Gastrocnemius medialis (tissue), 4 donors: ENCODE measurements around the gene KCNK17. TPM values are rescaled to one million over a fixed set of nuclear protein-coding genes. Genes with fewer than 3 reads are reported as not detected.

Experiments
- ATAC-seq, 2 donors: fragments of 150-250 bp; one replicate each; pipeline ENCODE4 v1.9.1; 2016
- DNase-seq, 2 donors: peaks; one replicate each; pipeline ENCODE4 v3.0.0-alpha.2; 2019
- H3K27ac ChIP-seq, 4 donors: fragments of 200-600 bp; sonication (generic); 1 replicate in 1 of 4; 2 replicates in 3 of 4; pipeline ENCODE4 v1.5.1; 2016 to 2018; ENCODE audit warnings: mild to moderate bottlenecking in 2 of 4, moderate library complexity in 1 of 4
- H3K27me3 ChIP-seq, 3 donors: fragments of 200-600 bp; sonication (generic) in 2 of 3; 1 replicate in 1 of 3; 2 replicates in 2 of 3; pipeline versions ENCODE4 v1.5.1 to v1.6.0; 2016 to 2019; ENCODE audit warnings: mild to moderate bottlenecking in 1 of 3, moderate library complexity in 1 of 3
- H3K36me3 ChIP-seq, 2 donors: fragments of 200-600 bp; sonication (generic) in 1 of 2; one replicate each; pipeline ENCODE4 v1.5.1; 2017 to 2018
- H3K4me1 ChIP-seq, 2 donors: fragments of 200-600 bp; sonication (generic) in 1 of 2; one replicate each; pipeline ENCODE4 v1.5.1; 2016 to 2017; ENCODE audit warnings: mild to moderate bottlenecking in 2 of 2
- H3K4me3 ChIP-seq, 4 donors: fragments of 200-600 bp; sonication (generic) in 3 of 4; 1 replicate in 1 of 4; 2 replicates in 3 of 4; pipeline ENCODE4 v1.5.1; 2016 to 2019; ENCODE audit warnings: mild to moderate bottlenecking in 2 of 4
- H3K9me3 ChIP-seq, 3 donors: fragments of 200-600 bp; sonication (generic) in 2 of 3; 1 replicate in 1 of 3; 2 replicates in 2 of 3; pipeline ENCODE4 v1.5.1; 2016 to 2019
- CTCF ChIP-seq, 5 experiments: fragments of 450-650 bp in 3 of 5; fragments of 200-600 bp in 2 of 5; sonication (generic) in 2 of 5; IDR thresholded peaks in 4 of 5; conservative IDR thresholded peaks in 1 of 5; 1 replicate in 4 of 5; 2 replicates in 1 of 5; pipeline ENCODE4 v1.5.1; 2016 to 2019; ENCODE audit warnings: antibody characterized with exemption in 5 of 5, mild to moderate bottlenecking in 3 of 5, moderate library complexity in 3 of 5
- POLR2A ChIP-seq, 2 donors: fragments of 450-650 bp; IDR thresholded peaks; one replicate each; pipeline ENCODE4 v1.6.1; 2017; ENCODE audit warnings: antibody characterized with exemption in 2 of 2, mild to moderate bottlenecking in 2 of 2, moderate library complexity in 2 of 2
- in situ Hi-C, 4 donors: fragments of 200-750 bp; cut with MboI; loops; one replicate each; pipeline versions ENCODE4 v1.15.0 to v1.8.0; 2017; ENCODE audit warnings: low sequenced_read_pairs in 4 of 4
- intact Hi-C: fragments of 100-400 bp; cut with DNase I; formaldehyde crosslinking; loops from one replicate; pipeline ENCODE4 v1.15.1; 2023; ENCODE audit warnings: low total_unique reads
- total RNA-seq, 4 donors: library from RNA; depleted of rRNA; stranded (reverse); fragments of >200 nt; gene quantifications; one replicate each; pipeline versions ENCODE4 v1.1.0 to v1.2.3, GENCODE V29; 2016

The KCNK17 gene
- total RNA-seq, 4 donors from 2014 or later = not detected

DNA sequence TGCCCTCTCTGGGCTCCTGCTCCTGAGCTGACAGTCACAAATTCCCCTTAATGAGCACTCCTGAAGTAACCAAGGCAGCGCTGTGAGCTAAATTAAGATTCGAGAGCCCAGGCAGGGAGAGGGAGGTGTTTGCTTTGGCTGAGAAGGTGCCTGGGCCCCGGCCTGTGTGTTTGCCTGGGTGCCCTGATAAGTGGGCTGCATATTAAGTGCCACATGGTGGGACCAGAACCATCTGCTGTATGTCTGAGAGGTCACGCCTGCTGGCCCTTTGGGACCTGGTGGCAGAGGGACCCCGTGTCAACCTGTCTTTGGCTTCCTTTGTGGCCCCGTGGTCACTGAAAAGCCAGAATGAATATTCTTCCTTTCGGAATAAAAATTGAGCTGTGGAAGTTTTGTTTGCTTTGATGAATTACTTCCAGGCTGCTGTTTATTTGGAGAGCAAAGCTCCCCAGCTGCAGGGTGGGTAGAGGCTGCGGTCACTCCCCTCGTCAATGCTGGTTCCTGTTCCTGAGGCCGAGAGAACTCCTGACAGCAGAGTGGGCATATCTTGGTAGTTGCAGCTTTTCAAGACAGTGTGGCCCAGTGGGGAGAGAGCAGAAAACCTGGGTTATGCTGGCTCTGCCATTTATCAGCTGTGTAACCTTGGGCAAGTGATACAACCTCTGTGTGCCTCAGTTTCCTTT, 25.8 kb upstream of the KCNK17 start:
- in situ Hi-C loops (no loop called here), intact Hi-C loops (no loop called here)
- Histone ChIP-seq H3K9me3 (no peaks in the 10 kb centered on the region), H3K4me1 (no peaks in the 10 kb centered on the region), H3K4me3 (no peak overlapping the region), H3K27ac (no peak overlapping the region), H3K27me3 (no peaks in the 10 kb centered on the region), H3K36me3 (no peaks in the 10 kb centered on the region)
- TF ChIP-seq CTCF (IDR thresholded peaks at IDR 0.05 in 4 of 5, conservative IDR thresholded peaks at IDR 0.05 in 1 of 5) = no peak
- TF ChIP-seq POLR2A (IDR thresholded peaks at IDR 0.05) = no peak
- DNase-seq (no peak), ATAC-seq (no peak)

DNA sequence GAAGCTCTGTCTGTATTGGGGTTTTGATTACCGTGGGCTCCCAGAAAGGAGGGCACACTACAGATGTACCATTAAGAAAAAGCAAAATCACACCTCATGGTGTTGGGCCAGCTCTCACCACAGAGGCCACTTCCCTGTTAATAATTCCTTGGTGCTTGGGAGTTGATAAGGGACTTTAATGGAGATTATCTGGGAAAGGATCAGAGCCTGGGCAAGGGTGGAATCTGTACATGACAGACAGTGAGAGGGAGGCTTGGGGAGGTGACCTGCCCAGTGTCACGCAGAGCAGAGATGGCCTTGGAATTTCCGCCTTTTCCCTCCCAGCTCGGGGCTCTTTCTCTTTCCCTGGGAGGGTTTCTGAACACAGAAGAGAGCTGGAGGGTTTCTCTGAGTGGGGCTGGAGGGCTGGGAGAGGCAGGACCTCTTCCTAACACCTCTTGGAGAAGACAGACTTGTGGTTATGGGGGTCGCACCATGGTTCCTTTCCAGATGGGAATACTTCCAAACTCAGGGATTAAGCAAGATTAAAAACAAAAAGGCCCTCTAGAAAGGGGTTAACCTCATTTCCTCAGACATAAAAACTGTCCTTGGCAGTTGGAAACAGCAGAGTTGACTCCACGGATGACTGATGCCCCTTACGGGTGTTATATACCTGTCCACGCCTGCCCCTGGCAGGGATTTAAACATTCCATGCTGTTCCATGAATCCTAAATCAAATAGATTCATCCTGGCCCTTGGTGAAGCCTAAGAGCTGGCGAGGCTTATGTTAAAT, 25.1 kb upstream of the KCNK17 start:
- Histone ChIP-seq H3K27me3 (no peaks in the 10 kb centered on the region), H3K36me3 (no peaks in the 10 kb centered on the region), H3K9me3 (no peaks in the 10 kb centered on the region), H3K27ac (no peak overlapping the region), H3K4me1 (no peaks in the 10 kb centered on the region), H3K4me3 (no peak overlapping the region)
- DNase-seq = no peak
- no peak for TF ChIP-seq CTCF (IDR thresholded peaks at IDR 0.05 in 4 of 5, conservative IDR thresholded peaks at IDR 0.05 in 1 of 5)
- intact Hi-C loops = no loop called here
- in situ Hi-C loops = no loop called here
- no peak for ATAC-seq

DNA sequence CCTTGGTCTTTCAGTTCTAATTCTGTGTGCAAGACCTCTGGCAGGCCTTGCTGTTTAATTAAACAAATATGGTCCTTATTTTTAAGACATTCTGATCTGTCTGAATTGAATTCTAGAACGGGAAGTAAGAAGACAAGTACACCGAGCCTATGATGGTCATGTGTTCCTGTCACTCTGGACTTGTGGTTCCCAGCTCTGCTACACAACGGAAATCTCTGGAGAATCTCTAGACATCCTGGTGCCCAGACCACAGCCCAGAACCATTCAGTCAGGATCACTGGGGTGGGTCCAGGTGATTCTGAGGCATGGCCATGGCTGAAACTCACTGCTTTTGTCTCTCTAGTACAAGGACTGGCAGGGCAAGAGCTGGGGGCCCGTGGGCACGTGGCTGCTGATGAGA, 24.2 kb upstream of the KCNK17 start:
- Histone ChIP-seq H3K27ac (no peak overlapping the region), H3K4me3 (no peak overlapping the region), H3K27me3 (no peaks in the 10 kb centered on the region), H3K36me3 (no peaks in the 10 kb centered on the region), H3K9me3 (no peaks in the 10 kb centered on the region), H3K4me1 (no peaks in the 10 kb centered on the region)
- intact Hi-C loops = no loop called here
- ATAC-seq (no peak), DNase-seq (no peak)
- in situ Hi-C loops = no loop called here
- TF ChIP-seq POLR2A (IDR thresholded peaks at IDR 0.05) = no peak
- TF ChIP-seq CTCF (IDR thresholded peaks at IDR 0.05 in 4 of 5, conservative IDR thresholded peaks at IDR 0.05 in 1 of 5) = no peak

DNA sequence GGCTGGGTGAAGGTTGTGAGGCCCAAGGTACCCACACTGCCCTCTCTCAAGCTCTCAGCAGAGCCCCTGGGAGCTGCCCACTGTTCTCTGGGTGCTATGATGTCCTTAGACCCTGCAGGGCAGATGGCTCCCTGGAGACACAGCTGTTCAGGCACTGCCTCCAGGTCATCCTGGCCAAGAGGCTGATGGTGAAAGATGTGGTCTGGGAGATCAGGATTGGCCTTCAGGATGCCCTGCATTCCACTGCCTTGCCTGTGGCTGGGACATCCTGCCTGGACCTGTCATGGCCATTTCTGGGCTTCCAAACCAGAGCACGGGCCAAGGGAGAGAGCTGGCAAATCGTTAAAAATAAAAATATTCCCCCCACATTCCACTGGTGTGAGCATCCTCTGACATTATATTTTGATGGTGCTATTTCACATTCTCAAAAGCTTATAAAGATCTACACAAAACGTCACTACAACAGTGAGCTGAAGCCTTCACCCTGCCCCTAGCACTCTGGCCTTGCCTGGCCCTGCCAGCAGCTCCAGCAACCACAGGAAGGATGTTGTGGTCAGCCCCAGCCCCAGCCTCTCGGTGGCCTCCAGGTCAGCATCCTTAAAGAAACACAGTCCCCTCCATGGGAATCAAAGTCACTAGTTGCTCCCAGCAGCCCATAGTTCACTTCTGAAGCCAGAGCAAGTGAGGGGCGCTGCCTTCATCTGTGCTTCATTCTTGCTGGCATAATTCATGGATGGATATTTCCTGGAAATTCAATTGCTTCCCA, 21.7 kb upstream of the KCNK17 start:
- Histone ChIP-seq H3K27me3 (no peaks in the 10 kb centered on the region), H3K4me3 (no peak overlapping the region), H3K27ac (no peak overlapping the region), H3K9me3 (no peaks in the 10 kb centered on the region), H3K36me3 (no peaks in the 10 kb centered on the region), H3K4me1 (no peaks in the 10 kb centered on the region)
- intact Hi-C loops (no loop called here), in situ Hi-C loops (no loop called here)
- no peak for DNase-seq
- ATAC-seq = no peak
- TF ChIP-seq CTCF (IDR thresholded peaks at IDR 0.05 in 4 of 5, conservative IDR thresholded peaks at IDR 0.05 in 1 of 5) = no peak
